BJ (cell line): ENCODE measurements around the gene GPR137B. TPM values are rescaled to one million over a fixed set of nuclear protein-coding genes. Genes with fewer than 3 reads are reported as not detected.
A peak's percentile ranks its signal among the peaks of the same experiment; 100 is the strongest.
"Not testable (repeated sequence)": the region's sequence is repeated elsewhere in the genome, so short reads cannot be mapped to it uniquely, and the experiment has no call there.

Source experiments
- CTCF ChIA-PET: fragments of 350-600 bp; formaldehyde crosslinking; extraction: SDS; loops from one replicate; lab custom pipeline; 2021; ENCODE audit warnings: antibody characterized with exemption, inconsistent platforms; lab: Yijun Ruan, JAX
- POLR2A ChIA-PET: fragments of 300-600 bp; sonication (Branson Sonifier 250); formaldehyde crosslinking; extraction: SDS; loops from one replicate; lab custom pipeline; 2021; ENCODE audit warnings: antibody characterized with exemption; lab: Charles Lee
- DNase-seq: peaks from one replicate; pipeline ENCODE4 v3.0.0-alpha.2; 2011; ENCODE audit warnings: low read depth
- H3K27me3 ChIP-seq: 2 replicates; pipeline ENCODE4 v1.6.0; 2011; ENCODE audit warnings: low read length; ENCODE audit not compliant: control insufficient read depth, insufficient read depth
- H3K36me3 ChIP-seq: 2 replicates; pipeline ENCODE4 v1.5.1; 2011; ENCODE audit warnings: low read length; ENCODE audit not compliant: control insufficient read depth, insufficient read depth
- H3K4me3 ChIP-seq: 2 replicates; pipeline ENCODE4 v1.5.1; 2011; ENCODE audit warnings: low read depth, mild to moderate bottlenecking, control low read depth, low read length
- polyA plus RNA-seq: library from polyadenylated mRNA; depleted of rRNA; stranded (reverse); fragments of >200 nt; gene quantifications from 2 replicates; pipeline ENCODE4 v1.2.3, GENCODE V29; 2011
- TF ChIP-seq, protein P1 (sequence below): IDR thresholded peaks from 2 replicates; pipeline ENCODE4 v1.5.1; 2011; ENCODE audit warnings: low read depth, mild to moderate bottlenecking, control low read depth, inconsistent platforms, low read length, moderate library complexity; ENCODE audit not compliant: insufficient read depth

The GPR137B gene
- polyA plus RNA-seq, 1 experiment: 7.8 TPM

DNA sequence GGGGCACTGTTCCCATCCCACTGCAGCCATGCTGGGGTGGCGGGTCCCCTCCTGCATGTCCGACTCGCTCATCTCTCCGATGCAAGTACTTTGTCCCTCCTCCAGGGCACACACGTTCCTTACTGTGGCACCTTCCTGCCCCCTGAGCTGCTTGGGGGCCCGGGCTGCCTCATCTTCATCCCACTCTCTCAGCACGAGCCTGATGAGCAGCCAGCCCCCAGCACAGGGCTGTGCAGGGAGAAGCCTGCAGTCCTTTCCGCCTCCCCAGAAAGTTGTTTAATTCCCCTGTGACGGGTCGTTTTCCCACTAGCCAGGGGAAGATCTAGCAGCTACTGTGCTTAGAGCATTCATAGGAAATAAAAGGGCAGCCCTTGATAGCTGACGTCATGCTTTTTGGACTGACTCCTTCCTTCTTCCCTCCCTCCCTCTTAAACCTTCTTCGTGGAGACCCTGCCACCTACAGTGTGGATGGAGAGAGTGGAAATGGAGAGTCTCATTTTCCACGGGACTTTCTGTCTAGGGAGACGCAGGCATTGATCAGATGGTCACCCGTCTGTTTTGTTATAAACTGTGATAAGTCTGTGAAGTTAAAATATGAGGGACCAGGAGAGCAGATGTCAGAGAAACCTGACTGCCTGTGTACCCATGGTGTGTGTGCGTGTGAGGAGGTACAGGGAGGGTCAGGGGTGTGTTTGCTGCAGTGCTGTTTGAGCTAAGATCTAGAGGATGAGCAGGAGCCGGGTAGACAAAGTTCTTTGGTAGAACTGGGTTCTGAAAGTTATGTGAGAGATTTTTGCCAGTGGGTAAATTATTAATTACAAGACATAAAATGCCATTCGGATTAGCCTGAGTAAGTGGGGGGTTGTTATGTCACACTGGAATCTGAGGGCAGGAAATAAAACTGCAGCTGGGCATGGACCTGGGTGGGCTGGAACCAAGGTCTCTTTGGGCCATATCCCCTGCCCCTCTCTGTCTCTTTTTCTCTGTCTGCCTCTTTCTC lies 34.3 kb downstream of the GPR137B start:
- Histone ChIP-seq H3K27me3 (no peaks in the 10 kb centered on the region), H3K36me3 (peaks cover 2% of the 10 kb centered on the region), H3K4me3 (no peak overlapping the region)
- TF ChIP-seq, protein P1, sequence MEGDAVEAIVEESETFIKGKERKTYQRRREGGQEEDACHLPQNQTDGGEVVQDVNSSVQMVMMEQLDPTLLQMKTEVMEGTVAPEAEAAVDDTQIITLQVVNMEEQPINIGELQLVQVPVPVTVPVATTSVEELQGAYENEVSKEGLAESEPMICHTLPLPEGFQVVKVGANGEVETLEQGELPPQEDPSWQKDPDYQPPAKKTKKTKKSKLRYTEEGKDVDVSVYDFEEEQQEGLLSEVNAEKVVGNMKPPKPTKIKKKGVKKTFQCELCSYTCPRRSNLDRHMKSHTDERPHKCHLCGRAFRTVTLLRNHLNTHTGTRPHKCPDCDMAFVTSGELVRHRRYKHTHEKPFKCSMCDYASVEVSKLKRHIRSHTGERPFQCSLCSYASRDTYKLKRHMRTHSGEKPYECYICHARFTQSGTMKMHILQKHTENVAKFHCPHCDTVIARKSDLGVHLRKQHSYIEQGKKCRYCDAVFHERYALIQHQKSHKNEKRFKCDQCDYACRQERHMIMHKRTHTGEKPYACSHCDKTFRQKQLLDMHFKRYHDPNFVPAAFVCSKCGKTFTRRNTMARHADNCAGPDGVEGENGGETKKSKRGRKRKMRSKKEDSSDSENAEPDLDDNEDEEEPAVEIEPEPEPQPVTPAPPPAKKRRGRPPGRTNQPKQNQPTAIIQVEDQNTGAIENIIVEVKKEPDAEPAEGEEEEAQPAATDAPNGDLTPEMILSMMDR: no peak
- ChIA-PET POLR2A (no interaction called here), CTCF (interaction anchor here (1.0 to 1.3 kb wide), 2 partner anchors 36 to 50 kb away, joined by 3 read pairs; no protein-coding TSS in a partner anchor)
- DNase-seq: no peak

DNA sequence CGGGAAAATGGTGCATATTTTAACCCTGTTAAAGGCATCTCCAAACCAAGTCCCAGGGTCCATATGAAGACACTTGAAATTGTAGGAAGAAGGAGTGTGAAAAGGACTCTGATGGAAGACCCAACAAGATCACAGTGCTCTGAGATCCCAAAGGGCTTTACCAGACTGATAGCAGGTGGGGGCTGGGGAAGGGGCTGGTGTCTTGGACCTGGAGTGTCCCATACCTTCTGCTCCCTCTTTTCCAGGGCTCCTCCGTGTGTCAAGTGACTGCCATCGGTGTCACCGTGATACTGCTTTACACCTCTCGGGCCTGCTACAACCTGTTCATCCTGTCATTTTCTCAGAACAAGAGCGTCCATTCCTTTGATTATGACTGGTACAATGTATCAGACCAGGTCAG lies 37.3 kb downstream of the GPR137B start:
- ChIA-PET POLR2A (no interaction called here), CTCF (no interaction called here)
- Histone ChIP-seq H3K36me3 (peaks cover 2% of the 10 kb centered on the region), H3K27me3 (no peaks in the 10 kb centered on the region), H3K4me3 (no peak overlapping the region)
- DNase-seq: no peak
- TF ChIP-seq, protein P1: no peak

DNA sequence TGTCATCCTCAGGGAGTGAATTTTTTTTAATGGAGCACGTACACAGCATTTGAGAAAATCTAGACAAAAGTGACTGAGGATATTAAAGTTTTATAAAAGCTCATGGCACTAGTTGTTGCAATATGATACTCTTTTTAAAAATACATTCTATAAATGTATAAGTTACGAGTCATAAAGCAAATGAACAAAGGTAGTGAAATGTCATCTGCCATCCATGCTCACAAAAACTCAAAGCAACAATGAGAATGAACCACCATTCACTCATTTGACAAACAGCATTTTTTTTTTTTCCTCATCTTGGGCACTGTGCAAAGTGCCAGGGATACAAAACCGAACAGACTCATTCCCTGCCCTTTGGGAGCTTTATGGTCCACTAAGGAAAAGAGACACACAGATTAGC lies 38.7 kb downstream of the GPR137B start:
- ChIA-PET POLR2A (no interaction called here), CTCF (interaction anchor here (0.6 kb wide), 1 partner anchor 73 kb away, joined by 4 read pairs; no protein-coding TSS in a partner anchor)
- H3K27me3 ChIP-seq: no peaks in the 10 kb centered on the region
- peaks cover 2% of the 10 kb centered on the region for H3K36me3 ChIP-seq
- DNase-seq: peak; percentile 3
- H3K4me3 ChIP-seq: no peak overlapping the region
- TF ChIP-seq, protein P1: no peak

DNA sequence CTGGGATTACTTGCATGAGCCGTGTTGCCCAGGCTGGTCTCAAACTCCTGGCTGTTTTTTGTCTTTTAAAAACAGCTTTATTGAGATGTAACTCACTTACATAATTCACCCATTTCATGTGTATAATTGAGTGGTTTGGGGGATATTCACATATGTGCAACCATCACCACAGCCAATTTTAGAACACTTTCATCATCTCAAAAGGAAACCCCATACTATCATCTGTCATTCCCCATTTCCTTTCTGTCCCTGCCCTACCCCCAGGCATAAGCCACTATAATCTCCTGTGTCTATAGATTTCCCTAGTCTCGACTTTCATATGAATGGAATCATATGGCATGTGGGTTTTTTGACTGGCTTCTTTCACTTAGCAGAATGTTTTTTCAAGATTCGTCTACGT lies 43.3 kb downstream of the GPR137B start:
- Histone ChIP-seq H3K36me3 (no peaks in the 10 kb centered on the region), H3K27me3 (no peaks in the 10 kb centered on the region), H3K4me3 (no peak overlapping the region)
- DNase-seq: no peak
- CTCF ChIA-PET: no interaction called here
- POLR2A ChIA-PET: no interaction called here
- TF ChIP-seq, protein P1: no peak

DNA sequence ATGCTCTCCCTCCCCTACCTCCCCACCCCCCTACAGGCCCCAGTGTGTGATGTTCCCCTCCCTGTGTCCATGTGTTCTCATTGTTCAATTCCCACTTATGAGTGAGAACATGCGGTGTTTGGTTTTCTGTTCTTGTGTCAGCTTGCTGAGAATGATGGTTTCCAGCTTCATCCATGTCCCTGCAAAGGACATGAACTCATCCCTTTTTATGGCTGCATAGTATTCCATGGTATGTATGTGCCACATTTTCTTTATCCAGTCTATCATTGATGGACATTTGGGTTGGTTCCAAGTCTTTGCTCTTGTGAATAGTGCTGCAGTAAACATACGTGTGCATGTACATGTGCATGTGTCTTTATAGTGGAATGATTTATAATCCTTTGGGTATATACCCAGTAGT lies 44.1 kb downstream of the GPR137B start:
- H3K4me3 ChIP-seq, H3K36me3 ChIP-seq, POLR2A ChIA-PET, CTCF ChIA-PET, H3K27me3 ChIP-seq, DNase-seq: not testable (repeated sequence)

DNA sequence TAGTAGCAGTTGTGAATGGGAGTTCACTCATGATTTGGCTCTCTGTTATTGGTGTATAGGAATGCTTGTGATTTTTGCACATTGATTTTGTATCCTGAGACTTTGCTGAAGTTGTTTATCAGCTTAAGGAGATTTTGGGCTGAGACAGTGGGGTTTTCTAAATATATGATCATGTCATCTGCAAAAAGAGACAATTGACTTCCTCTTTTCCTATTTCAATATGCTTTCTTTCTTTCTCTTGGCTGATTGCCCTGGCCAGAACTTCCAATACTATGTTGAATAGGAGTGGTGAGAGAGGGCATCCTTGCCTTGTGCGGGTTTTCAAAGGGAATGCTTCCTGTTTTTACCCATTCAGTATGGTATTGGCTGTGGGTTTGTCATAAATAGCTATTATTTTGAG lies 45.7 kb downstream of the GPR137B start:
- H3K27me3 ChIP-seq, POLR2A ChIA-PET, H3K4me3 ChIP-seq, DNase-seq, H3K36me3 ChIP-seq, CTCF ChIA-PET: not testable (repeated sequence)
